NB4 (cell line): Measurements from ENCODE around the gene CYP4V2.

Experiments
- MYC ChIP-seq: IDR thresholded peaks from 2 replicates; pipeline ENCODE4 v1.6.1; 2011; ENCODE audit warnings: low read depth, low read length
- POLR2A ChIP-seq: IDR thresholded peaks from 2 replicates; pipeline ENCODE4 v1.6.1; 2011; ENCODE audit warnings: mild to moderate bottlenecking; ENCODE audit not compliant: insufficient read length; ENCODE audit errors: extremely low read depth
- TF ChIP-seq, protein P1 (sequence below): IDR thresholded peaks from one replicate; pipeline ENCODE4 v1.5.1; 2012; ENCODE audit warnings: low read depth, low read length

DNA sequence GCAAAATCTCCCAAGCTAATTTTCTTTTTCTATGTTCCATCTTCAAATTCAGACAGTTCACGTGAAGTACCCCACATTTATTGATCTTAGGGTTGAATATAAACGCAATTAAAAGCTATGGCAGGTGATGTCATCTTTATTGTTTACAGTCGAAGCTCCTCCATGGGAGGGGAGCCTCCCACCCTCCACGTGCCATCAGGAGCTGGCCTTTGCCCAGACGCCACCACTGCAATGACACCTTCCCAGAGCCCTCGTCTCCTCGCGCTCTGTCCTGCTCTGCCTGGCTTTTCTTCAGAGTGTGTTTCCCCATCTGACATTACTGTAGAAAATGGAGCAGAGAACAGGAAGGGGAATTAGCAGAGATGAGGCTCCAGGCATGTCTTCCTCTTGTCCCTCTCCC is 18.8 kb upstream of the CYP4V2 start:
- no peak for TF ChIP-seq POLR2A
- TF ChIP-seq, protein P1, sequence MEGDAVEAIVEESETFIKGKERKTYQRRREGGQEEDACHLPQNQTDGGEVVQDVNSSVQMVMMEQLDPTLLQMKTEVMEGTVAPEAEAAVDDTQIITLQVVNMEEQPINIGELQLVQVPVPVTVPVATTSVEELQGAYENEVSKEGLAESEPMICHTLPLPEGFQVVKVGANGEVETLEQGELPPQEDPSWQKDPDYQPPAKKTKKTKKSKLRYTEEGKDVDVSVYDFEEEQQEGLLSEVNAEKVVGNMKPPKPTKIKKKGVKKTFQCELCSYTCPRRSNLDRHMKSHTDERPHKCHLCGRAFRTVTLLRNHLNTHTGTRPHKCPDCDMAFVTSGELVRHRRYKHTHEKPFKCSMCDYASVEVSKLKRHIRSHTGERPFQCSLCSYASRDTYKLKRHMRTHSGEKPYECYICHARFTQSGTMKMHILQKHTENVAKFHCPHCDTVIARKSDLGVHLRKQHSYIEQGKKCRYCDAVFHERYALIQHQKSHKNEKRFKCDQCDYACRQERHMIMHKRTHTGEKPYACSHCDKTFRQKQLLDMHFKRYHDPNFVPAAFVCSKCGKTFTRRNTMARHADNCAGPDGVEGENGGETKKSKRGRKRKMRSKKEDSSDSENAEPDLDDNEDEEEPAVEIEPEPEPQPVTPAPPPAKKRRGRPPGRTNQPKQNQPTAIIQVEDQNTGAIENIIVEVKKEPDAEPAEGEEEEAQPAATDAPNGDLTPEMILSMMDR, result no peak
- no peak for TF ChIP-seq MYC
